GM12865 (cell line): ENCODE data around the gene ETV2.
"Not testable (repeated sequence)": the region's sequence is repeated elsewhere in the genome, so short reads cannot be mapped to it uniquely, and the experiment has no call there.

Experiments
- DNase-seq: peaks from one replicate; pipeline ENCODE4 v3.0.0; 2010; ENCODE audit warnings: low read depth
- H3K4me3 ChIP-seq: 2 replicates; pipeline ENCODE4 v1.5.1; 2011; ENCODE audit warnings: mild to moderate bottlenecking, low read depth, low read length, control low read depth
- TF ChIP-seq, protein P1 (sequence below): IDR thresholded peaks from 2 replicates; pipeline ENCODE4 v1.5.1; 2011; ENCODE audit warnings: low read length, control low read depth, low read depth, inconsistent platforms; ENCODE audit not compliant: insufficient read depth; ENCODE audit errors: missing control alignments

ETV2 gene

DNA sequence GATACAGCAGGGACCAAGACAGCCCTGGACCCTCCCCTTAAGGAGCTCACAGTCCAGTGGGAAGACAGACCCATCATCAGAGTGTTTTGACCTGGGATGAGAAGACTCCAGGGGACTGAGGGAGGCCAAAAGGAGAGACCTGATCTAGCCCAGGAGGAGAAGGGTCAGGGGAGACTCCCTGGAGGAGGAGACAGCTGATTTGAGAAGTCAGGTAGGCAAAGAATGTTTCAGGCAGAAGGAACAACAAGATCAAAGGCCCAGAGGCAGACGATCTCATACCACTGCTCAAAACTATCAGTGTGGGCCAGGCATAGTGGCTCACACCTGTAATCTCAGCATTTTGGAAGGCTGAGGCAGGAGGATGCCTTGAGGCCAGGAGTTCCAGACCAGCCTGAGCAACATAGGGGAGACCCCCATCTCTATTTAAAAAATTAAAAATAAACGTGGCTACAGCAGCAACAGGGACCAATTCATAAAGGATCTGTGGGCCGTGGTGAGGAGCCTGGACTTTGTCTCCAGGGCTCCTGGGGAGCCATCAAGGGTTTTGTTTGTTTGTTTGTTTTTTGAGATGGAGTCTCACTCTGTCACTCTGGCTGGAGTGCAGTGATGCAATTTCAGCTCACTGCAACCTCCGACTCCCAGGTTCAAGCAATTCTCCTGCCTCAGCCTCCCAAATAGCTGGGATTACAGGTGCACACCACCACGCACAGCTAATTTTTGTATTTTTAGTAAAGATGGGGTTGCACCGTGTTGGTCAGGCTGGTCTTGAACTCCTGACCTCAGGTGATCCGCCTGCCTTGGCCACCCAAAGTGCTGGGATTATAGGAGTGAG lies 4.4 kb downstream of the ETV2 start:
- H3K4me3 ChIP-seq: no peak overlapping the region
- TF ChIP-seq, protein P1, sequence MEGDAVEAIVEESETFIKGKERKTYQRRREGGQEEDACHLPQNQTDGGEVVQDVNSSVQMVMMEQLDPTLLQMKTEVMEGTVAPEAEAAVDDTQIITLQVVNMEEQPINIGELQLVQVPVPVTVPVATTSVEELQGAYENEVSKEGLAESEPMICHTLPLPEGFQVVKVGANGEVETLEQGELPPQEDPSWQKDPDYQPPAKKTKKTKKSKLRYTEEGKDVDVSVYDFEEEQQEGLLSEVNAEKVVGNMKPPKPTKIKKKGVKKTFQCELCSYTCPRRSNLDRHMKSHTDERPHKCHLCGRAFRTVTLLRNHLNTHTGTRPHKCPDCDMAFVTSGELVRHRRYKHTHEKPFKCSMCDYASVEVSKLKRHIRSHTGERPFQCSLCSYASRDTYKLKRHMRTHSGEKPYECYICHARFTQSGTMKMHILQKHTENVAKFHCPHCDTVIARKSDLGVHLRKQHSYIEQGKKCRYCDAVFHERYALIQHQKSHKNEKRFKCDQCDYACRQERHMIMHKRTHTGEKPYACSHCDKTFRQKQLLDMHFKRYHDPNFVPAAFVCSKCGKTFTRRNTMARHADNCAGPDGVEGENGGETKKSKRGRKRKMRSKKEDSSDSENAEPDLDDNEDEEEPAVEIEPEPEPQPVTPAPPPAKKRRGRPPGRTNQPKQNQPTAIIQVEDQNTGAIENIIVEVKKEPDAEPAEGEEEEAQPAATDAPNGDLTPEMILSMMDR: no peak
- DNase-seq: no peak

DNA sequence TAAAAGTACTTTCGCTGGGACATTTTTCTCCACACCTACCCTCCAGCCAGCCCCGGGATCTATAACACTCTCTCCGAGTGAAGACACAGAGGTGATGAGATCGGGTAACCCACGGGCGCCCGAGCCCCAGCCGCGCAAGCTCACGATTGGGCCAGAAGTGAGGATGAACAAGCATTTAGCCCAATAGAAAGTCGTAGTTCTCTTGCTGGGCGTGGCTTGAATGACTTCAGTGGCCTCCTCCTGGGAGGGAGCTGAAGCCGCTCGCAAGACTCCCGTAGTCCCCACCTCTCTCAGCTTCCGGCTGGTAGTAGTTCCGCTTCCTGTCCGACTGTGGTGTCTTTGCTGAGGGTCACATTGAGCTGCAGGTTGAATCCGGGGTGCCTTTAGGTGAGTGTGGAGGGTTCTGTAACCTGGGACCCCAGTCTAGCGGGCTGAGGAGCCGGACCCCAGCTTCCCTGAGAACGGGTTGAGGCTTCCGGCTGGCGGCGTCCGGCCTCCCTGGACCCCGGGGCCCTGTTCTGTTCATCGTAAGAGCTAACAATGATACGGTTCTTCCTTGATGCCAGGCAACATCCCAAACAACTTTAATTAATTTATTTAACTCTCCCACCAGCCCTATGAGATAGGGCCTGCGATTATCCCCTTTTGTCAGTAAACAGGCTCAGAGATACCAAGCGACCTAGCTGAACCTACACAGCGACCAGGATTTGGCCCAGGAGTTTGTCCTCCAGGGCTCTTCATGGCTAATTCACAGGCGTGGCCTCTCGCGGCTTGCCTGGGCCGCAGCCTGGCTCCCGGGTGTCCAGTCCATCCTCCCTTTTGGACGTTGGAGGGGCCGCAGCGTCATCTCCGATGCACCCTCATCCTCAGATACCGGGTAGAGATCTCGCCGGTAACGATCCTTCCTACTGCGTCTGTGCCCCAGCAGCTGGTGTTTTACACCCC lies 6.7 kb downstream of the ETV2 start, which contains the start of gene COX6B1:
TSS of gene COX6B1 (plus strand) at position 307 of the 945 bp plus-strand sequence. CDS start 2,921 bp downstream, outside the sequence.
- peak; percentile 98 for DNase-seq
- TF ChIP-seq, protein P1: no peak
- peak within 1 kb of the TSS; percentile 71 for H3K4me3 ChIP-seq

DNA sequence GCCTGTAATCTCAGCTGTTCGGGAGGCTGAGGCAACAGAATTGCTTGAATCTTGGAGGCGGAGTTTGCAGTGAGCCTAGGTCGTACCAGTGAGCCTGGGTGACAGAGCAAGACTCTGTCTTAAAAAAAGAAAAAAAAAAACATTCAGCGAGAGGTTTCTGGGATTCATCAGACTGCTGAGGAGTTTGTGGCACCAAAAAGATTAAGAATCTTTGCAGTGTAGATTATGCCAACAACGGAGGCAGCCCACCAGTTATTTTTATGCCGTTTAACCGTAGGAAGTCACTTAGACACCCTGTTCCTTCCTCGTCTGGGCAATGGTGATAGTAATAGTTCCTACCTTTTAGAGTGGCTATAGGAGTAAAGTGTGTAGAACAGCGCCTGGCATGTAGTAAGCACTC lies 9.0 kb downstream of the ETV2 start:
- TF ChIP-seq, protein P1: no peak
- H3K4me3 ChIP-seq: no peak overlapping the region
- no peak for DNase-seq

DNA sequence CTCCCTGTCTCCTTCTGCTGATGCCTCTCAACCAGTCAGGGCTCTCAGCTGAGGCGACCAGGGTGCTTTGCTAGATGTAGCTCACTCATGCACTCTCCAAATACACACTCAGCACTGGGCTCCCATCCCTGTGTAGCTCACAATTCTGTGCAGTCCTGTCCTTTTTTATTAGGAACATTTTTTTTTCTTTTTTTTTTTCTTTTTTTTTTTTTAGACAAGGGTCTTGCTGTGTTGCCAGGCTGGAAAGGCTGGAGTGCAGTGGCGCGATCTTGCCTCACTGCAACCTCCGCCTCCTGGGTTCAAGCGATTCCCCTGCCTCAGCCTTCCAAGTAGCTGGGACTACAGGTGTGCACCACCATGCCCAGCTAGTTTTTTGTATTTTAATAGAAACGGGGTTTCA lies 13.3 kb downstream of the ETV2 start:
- not testable (repeated sequence) for DNase-seq, H3K4me3 ChIP-seq

DNA sequence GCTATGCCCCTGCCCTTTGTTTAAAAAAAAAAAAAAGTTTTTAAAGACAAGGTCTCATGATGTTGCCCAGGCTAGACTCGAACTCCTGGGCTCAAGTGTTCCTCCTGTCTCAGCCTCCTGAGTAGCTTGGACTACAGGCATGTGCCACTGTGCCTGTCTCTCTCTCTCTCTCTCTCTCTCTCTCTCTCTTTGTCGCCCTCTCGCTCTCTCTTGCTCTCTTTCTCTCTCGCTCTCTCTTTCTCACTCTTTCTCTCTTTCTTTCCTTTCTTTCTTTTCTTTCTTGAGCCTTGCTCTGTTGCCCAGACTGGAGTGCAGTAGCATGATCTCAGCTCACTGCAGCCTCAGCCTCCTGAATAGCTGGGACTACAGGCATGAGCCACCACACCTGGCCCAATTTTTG lies 14.1 kb downstream of the ETV2 start:
- TF ChIP-seq, protein P1: no peak
- no peak for DNase-seq
- no peak overlapping the region for H3K4me3 ChIP-seq

DNA sequence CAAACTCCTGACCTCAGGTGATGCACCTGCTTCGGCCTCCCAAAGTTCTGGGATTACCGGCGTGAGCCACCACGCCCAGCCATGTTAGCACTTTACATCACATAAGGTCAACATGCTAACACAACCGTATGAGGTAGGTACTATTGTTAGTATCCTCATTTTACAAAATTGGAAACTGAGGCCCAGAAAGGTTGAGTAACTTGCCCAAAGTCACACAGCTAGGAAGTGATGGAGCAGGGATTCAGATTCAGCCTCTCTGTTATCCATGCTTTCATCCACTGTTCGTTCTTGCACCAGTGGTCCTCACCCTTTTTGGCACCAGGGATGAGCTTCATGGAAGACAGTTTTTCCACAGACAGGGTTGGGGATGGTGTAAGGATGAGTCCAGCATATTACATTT lies 15.2 kb downstream of the ETV2 start:
- no peak overlapping the region for H3K4me3 ChIP-seq
- DNase-seq: no peak
- TF ChIP-seq, protein P1: no peak

DNA sequence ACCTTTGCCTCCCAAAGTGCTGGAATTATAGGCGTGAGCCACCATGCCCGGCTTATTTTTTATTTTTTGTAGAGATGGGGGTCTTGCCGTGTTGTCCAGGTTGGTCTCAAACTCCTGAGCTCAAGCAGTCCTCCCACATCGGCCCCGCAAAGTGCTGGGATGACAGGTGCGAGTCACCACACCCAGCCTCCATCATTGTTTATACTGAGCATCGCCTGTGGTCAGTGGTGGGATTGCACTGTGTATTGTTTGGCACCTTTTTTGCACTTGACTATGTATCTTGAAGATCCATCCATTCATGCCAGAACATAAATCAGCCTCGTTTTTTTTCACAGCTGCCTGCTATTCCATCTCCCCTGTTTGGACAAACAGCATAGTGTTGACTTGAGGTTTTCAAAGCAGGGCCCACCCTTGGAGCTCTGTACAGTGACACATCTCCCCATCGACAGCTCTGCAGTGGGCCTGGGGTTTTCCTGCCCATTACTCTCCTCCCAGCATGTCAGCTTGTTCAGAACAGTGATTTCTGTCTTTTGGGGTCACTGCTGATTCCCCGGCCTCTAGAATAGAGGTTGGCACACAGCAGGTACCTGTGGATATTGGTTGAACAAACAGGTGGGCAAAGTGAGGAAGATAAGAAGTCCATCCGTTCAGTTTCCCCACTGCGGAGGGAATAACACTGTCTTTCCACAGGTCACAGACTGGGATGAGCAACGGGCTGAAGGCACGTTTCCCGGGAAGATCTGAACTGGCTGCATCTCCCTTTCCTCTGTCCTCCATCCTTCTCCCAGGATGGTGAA lies 16.6 kb downstream of the ETV2 start:
- DNase-seq: no peak

More for the DNA sequence above, 16.6 kb downstream of the ETV2 start:
- TF ChIP-seq, protein P1: no peak
- H3K4me3 ChIP-seq: no peak overlapping the region
